ENCODE measurements around the gene VEPH1. TPM values are rescaled to one million over a fixed set of nuclear protein-coding genes. Genes with fewer than 3 reads are reported as not detected.

VEPH1 gene
- total RNA-seq, 4 donors from 2014 or later, result 0.48 to 11.7 (median 3.2) TPM

- DNase-seq (ENCODE audit: low spot score) (no peak), ATAC-seq (ENCODE audit: low FRiP score) (no peak)
- TF ChIP-seq CTCF (IDR thresholded peaks at IDR 0.05), result no peak
Measured at GRCh38 chr3:157479464-157480243, 23.6 kb downstream of the VEPH1 start.

- no peak for TF ChIP-seq CTCF (IDR thresholded peaks at IDR 0.05)
- ATAC-seq (ENCODE audit: low FRiP score) (no peak), DNase-seq (ENCODE audit: low spot score) (no peak)
Measured at GRCh38 chr3:157477441-157477840, 25.8 kb downstream of the VEPH1 start.

GRCh38 chr3:157475921-157476414 is 27.2 kb downstream of the VEPH1 start:
- DNase-seq (ENCODE audit: low spot score) (no peak), ATAC-seq (ENCODE audit: low FRiP score) (no peak)
- TF ChIP-seq CTCF (IDR thresholded peaks at IDR 0.05), result no peak

GRCh38 chr3:157472648-157473047 is 30.6 kb downstream of the VEPH1 start:
- DNase-seq (ENCODE audit: low spot score) (no peak), ATAC-seq (ENCODE audit: low FRiP score) (no peak)
- no peak for TF ChIP-seq CTCF (IDR thresholded peaks at IDR 0.05)

- DNase-seq (ENCODE audit: low spot score) (no peak), ATAC-seq (ENCODE audit: low FRiP score) (no peak)
- no peak for TF ChIP-seq CTCF (IDR thresholded peaks at IDR 0.05)
Measured at GRCh38 chr3:157471064-157471463, 32.2 kb downstream of the VEPH1 start.

- no peak for DNase-seq (ENCODE audit: low spot score)
- no peak for ATAC-seq (ENCODE audit: low FRiP score)
- TF ChIP-seq CTCF (IDR thresholded peaks at IDR 0.05), result no peak
Measured at GRCh38 chr3:157469561-157470294, 33.5 kb downstream of the VEPH1 start.

Measured in omental fat pad (tissue), 4 donors.